ENCODE measurements around the gene EEF2.
"Not testable (repeated sequence)": the region's sequence is repeated elsewhere in the genome, so short reads cannot be mapped to it uniquely, and the experiment has no call there.

Gene EEF2

DNA sequence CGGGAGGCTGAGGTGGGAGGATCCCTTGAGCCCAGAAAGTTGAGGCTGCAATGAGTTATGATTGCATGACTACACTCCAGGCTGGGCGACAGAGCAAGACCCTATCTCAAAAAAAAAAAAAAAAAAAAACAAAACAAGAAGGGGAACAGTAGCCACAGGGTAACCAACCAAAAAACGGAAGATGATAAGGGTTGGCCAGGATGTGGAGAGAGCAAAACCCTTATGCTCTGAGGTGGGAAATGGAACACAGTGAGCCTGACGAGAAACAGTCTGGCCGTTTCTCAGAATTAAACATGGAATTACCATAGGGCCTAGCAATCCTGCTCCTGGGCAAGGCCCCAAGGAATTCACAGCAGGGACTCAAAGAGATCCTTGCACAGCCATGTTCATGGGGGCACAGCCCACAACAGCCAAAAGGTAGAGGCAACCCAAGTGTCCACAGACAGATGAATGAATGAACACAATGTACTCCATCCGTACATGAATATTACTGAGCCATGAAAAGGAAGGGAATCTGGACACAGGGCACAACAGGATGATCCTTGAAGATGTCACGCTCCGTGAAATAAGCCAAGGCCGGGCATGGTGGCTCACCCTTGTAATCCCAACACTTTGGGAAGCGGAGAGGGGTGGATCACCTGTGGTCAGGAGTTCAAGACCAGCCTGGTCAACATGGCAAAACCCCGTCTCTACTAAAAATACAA is 41.1 kb downstream of the EEF2 start:
- Histone ChIP-seq H3K9ac (ENCODE audit: low read length) (no peak overlapping the region), H3K36me3 (ENCODE audit: insufficient read depth, low read length) (no peaks in the 10 kb centered on the region), H3K27ac (ENCODE audit: low read depth, low read length) (no peak overlapping the region), H3K9me3 (ENCODE audit: low read length) (no peaks in the 10 kb centered on the region), H3K4me3 (ENCODE audit: low read depth in 1 of 2, low read length in 2 of 2) (no peak overlapping the region), H3K4me1 (ENCODE audit: insufficient read depth, low read length) (no peaks in the 10 kb centered on the region), H3K27me3 (ENCODE audit: control insufficient read depth in 1 of 2, insufficient read depth in 2 of 2, low read length in 2 of 2) (no peaks in the 10 kb centered on the region)

DNA sequence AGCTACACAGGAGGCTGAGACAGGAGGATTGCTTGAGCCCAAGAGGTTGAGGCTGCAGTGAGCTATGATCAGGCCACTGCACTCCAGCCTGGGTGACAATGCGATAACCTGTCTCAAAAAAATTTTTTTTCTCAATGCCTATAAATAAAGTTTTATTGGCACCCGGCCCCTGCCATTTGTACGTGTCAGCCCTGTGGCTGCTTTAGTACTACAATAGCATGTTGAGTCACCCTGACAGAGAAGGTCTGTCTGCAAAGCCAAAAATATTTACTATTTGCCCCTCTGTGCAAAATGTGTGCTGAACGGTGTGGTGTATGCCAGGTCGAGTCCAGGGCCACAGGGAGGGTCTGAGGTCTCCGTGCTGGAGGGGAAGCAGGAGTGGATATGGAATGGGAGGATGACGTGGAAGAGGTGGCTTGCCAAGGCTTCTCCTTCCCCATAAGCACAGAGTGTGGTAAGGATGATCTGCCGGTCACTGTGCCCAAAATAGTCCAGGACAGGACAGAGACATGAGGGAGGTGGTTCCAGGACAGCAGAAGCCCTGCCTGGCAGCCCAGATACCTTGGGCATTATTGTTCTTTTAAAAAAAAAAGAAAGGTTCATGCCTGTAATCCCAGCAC is 42.4 kb downstream of the EEF2 start:
- Histone ChIP-seq H3K4me1 (ENCODE audit: insufficient read depth, low read length) (no peaks in the 10 kb centered on the region), H3K27ac (ENCODE audit: low read depth, low read length) (no peak overlapping the region), H3K27me3 (ENCODE audit: control insufficient read depth in 1 of 2, insufficient read depth in 2 of 2, low read length in 2 of 2) (no peaks in the 10 kb centered on the region), H3K4me3 (ENCODE audit: low read depth in 1 of 2, low read length in 2 of 2) (no peak overlapping the region), H3K36me3 (ENCODE audit: insufficient read depth, low read length) (no peaks in the 10 kb centered on the region), H3K9ac (ENCODE audit: low read length) (no peak overlapping the region), H3K9me3 (ENCODE audit: low read length) (no peaks in the 10 kb centered on the region)

DNA sequence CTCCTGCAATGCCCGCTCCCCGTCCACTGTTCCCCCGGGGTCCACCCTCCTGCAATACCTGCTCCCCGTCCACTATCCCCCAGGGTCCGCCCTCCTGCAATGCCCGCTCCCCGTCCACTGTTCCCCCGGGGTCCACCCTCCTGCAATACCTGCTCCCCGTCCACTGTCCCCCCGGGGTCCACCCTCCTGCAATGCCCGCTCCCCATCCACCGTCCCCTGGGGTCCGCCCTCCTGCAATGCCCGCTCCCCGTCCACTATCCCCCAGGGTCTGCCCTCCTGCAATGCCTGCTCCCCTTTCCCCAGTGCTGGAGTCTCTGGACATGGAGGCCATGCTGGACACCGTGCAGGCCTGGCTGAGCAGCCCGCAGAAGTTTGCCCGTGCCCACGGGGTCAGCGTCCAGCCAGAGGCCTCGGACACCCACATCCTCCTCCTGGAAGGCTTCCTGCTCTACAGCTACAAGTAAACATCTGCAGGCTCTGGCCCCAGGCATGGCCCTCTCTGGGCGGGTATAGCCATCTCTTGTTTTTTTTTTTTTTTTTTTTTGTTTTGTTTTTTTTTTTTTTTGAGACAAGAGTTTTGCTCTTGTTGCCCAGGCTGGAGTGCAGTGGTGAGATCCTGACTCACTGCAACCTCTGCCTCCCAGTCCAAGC is 46.8 kb downstream of the EEF2 start:
- H3K27ac ChIP-seq (ENCODE audit: low read depth, low read length); H3K9me3 ChIP-seq (ENCODE audit: low read length); H3K36me3 ChIP-seq (ENCODE audit: insufficient read depth, low read length); H3K4me3 ChIP-seq (ENCODE audit: low read depth in 1 of 2, low read length in 2 of 2); H3K9ac ChIP-seq (ENCODE audit: low read length); H3K27me3 ChIP-seq (ENCODE audit: control insufficient read depth in 1 of 2, insufficient read depth in 2 of 2, low read length in 2 of 2); H3K4me1 ChIP-seq (ENCODE audit: insufficient read depth, low read length): not testable (repeated sequence)

DNA sequence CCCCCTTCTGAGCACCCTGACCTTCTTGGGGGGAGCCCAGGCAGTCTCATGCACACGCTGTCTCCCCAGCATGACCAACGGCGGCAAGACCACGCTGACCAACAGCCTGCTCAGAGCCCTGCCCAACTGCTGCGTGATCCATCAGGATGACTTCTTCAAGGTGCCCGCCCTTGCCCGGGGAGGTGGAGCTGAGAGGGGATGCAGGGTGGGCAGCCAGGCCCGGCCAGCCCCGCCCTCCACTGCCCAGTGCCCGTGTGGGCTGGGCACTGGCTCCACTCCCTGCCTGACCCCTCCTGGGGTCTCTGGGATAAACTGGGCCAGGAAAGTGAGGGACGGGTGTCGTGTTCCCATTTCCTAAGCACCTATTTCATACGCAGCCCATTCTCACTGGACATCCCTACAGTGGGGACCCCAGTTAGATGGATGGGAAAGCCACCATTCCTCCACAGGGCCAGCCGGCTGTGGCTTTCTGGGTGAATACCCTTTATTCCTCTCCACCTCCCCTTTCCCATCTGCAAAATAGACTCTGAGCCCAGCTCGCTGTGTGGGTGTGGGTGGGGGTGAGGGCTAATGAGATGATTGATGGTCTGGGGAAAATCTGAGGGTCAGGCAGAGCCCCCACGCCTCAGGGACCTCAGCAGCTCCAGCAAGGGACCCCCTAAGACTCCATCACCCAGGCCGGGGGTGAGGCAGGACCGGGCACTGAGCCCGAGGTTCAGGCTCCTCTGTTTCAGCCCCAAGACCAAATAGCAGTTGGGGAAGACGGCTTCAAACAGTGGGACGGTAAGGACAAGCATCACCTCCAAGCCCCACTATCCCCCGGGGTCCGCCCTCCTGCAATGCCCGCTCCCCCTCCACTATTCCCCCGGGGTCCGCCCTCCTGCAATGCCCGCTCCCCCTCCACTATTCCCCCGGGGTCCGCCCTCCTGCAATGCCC is 48.5 kb downstream of the EEF2 start:
- peaks cover 0 to 12% of the 10 kb centered on the region in 2 donors for H3K27me3 ChIP-seq (ENCODE audit: control insufficient read depth in 1 of 2, insufficient read depth in 2 of 2, low read length in 2 of 2)
- no peak overlapping the region for H3K27ac ChIP-seq (ENCODE audit: low read depth, low read length)
- no peaks in the 10 kb centered on the region for H3K36me3 ChIP-seq (ENCODE audit: insufficient read depth, low read length)
- no peaks in the 10 kb centered on the region for H3K9me3 ChIP-seq (ENCODE audit: low read length)
- no peak overlapping the region for H3K9ac ChIP-seq (ENCODE audit: low read length)
- no peak overlapping the region for H3K4me3 ChIP-seq (ENCODE audit: low read depth in 1 of 2, low read length in 2 of 2)
- no peaks in the 10 kb centered on the region for H3K4me1 ChIP-seq (ENCODE audit: insufficient read depth, low read length)

DNA sequence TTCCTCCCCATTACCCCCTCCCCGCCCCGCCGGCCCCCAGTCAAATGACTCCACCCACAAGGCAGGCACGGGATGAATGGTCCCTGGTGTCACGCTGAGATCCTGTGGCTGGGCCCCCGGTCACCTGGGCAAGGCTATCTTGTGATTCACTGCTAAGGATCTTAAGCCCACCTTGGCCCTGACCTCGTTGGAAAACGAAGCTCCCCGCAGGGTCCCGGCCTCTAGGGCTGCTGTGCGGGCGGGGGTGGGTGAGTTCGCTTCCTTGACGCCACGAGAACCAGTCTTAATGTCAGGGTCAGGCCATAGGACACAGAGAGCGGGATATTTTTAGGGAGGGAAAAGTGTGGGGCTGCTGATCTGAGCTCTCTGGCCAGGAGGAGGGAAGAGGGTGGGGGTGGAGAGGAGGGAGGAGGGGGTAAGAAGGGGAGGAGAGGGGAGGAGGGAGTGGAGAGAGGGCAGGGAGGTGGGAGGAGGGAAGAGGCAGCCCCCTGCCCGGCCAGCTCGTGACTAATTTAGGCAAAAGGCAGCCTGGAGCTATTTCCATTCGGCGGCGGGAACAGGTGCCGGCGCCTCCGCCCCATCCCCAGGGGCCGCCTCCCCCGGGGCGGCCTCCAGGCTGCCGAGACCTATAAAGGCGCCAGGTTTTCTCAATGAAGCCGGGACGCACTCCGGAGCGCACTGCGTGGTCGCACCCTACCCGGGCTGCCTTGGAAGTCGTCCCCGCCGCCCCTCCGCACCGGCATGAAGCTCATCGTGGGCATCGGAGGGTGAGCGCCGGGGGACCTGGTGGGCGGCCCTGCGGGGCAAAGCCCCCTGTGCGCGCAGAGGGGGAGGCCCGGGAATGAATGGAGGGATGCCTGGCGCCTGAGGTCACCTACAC is 52.1 kb downstream of the EEF2 start, which contains the start of gene NMRK2:
NMRK2 (plus strand) TSS at position 139 of the 880 bp plus-strand sequence; CDS start at position 742, 603 bp downstream.
- Histone ChIP-seq H3K9me3 (ENCODE audit: low read length) (no peaks in the 10 kb centered on the region), H3K27me3 (ENCODE audit: control insufficient read depth in 1 of 2, insufficient read depth in 2 of 2, low read length in 2 of 2) (peaks cover 0 to 12% of the 10 kb centered on the region in 2 donors), H3K9ac (ENCODE audit: low read length) (no peak within 1 kb of the TSS), H3K4me3 (ENCODE audit: low read depth in 1 of 2, low read length in 2 of 2) (no peak within 1 kb of the TSS), H3K36me3 (ENCODE audit: insufficient read depth, low read length) (no peaks in the 10 kb centered on the region), H3K27ac (ENCODE audit: low read depth, low read length) (no peak within 1 kb of the TSS), H3K4me1 (ENCODE audit: insufficient read depth, low read length) (no peaks in the 10 kb centered on the region)

DNA sequence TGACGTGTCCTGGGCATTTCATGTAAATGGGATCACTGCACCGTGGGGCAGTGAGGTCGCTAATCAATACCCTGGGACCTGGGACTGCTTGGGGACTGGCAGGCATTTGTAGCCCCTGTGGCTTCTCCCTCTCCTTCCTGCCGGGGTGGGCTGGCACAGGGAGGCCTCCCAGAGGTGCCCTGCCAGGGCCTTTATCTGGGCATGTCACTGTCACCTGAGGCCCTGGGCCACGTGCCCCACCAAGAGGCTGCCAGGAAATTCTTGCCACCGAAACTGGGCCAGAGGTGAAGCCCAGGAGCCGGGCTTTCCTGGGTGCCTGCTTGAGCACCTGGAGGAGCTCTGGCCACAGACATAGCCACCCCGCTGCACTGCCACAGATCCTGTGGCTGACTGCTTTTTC is 54.2 kb downstream of the EEF2 start:
- no peak overlapping the region for H3K9ac ChIP-seq (ENCODE audit: low read length)

More for the DNA sequence above, 54.2 kb downstream of the EEF2 start:
- Histone ChIP-seq H3K4me3 (ENCODE audit: low read depth in 1 of 2, low read length in 2 of 2) (no peak overlapping the region), H3K4me1 (ENCODE audit: insufficient read depth, low read length) (no peaks in the 10 kb centered on the region), H3K36me3 (ENCODE audit: insufficient read depth, low read length) (no peaks in the 10 kb centered on the region), H3K9me3 (ENCODE audit: low read length) (no peaks in the 10 kb centered on the region), H3K27me3 (ENCODE audit: control insufficient read depth in 1 of 2, insufficient read depth in 2 of 2, low read length in 2 of 2) (peaks cover 0 to 12% of the 10 kb centered on the region in 2 donors), H3K27ac (ENCODE audit: low read depth, low read length) (no peak overlapping the region)

Data from muscle layer of colon (tissue), 2 donors.